HG03097 (cell line): ENCODE results near the gene NID2.

Source experiments
- ATAC-seq: cut with Tn5 transposase; IDR thresholded peaks from one replicate; pipeline ENCODE4 v1.9.1; 2021; ENCODE audit not compliant: unreplicated experiment, low FRiP score

The NID2 gene

DNA sequence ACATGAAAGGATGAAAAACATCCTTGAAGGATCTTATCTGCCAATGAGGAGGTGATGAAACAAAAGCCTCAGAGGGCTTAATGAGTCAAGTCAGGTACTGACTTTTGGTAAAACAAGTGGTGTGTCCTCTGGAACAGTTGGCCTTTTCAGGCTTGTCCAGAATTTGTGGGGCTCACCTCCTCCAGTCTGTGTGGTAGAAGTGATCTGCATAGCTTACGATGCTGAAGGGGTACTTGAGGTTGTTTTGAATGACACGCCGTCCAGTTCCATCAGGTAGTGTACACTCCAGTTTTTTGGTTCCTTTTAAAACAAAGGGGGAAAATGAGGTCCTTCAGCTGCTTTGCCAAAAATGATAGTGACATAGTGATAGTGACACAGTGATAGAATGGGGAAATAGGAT lies 62.5 kb downstream of the NID2 start:
- no peak for ATAC-seq

DNA sequence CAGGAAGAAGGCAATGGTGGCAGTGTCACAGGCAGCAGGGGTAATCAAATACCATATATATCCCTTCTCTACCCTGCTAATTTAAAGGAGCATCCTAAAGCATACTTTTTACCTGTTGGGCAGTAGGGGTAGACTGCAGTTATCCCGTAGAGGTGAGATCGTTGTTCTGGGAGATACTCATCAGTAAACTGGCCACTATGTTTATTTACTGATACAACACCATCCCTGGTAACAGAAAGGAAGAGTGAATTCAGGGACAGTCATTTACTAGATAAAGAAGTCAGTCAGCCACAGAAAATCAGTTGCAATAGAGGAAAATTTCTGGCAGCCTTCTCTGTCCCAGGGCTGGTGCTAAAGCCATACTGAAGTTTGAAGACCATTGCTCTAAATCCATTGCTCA lies 63.2 kb downstream of the NID2 start:
- ATAC-seq: no peak

DNA sequence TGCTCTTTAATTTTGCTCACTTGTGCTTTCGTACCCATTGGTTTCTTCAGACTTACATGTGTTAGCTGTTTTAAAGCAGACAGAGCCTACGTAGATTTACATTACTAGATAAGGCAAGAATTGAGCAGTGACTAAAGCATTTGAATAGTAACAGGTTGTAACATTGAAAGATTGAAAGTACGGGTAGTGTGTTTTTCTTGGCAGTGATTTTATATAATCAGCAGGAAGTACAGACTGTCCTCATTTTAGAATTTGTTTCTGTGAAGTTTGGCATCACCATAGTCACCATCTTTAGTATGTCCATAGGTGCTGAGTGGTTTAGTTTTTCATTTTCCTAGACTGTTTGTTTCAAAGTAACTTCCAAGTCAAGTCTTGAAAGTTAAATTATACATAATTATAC lies 65.5 kb downstream of the NID2 start:
- no peak for ATAC-seq

DNA sequence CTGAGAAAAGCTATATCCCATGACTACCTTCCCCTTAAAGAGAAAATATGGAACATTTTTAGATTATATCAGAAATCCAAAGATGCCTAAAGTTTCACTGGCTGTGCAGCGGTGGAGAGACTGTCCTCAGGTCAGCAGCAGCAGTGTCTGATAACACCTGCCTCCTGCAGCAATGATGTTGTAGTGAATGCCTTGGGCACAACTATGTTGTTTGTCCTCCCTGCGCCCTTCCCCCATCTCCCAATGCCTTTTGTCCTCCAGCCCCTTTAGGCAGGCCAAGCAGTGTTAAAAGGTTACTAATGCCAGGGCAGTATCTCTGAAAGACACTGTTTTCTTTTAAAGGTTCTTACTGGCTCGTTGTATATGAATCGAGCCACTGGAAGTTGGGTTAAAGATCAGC lies 66.3 kb downstream of the NID2 start:
- no peak for ATAC-seq

DNA sequence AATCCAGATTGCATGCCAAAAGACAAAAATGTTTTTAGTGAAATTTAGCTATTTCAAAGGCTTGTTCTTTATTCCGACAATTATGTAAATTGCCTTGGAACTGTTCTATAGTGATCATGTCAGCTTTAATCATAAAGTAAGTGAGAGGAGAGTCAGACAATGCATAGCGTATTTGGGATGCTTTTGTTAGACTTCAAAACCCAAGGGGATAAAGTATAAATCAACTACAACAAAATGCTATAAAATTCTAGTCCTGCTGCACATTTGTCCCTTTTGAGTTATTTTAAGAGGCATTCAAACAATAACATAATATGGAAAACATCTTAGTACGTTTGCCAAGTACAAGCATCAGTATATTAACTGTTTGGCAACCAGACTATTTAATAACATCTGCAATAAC lies 68.2 kb downstream of the NID2 start:
- no peak for ATAC-seq

DNA sequence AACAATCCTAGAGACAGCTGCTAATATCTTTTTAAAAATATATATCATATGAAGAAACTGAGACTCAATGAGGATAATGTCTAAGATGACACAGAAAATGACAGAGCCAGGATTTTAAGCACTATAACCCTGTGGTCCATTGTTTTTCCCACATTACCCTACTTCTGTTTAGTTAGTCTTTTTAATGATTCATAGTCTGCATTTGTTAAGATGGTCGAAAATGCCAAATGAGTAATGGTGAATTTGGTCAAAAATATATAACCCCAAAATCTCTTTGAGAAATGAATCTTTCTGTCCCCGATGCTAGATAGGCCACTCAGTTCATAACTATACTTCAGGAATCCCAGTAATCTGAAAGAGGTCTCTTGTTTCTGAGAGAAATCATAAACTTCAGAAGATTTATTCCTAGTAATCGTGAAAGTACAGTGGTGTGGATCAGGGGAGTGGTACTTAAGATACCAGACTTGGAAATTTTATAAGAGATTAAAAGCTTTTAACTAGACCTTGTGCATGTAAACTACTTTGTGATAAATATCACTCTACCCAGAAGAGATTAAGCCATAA lies 68.8 kb downstream of the NID2 start:
- no peak for ATAC-seq

DNA sequence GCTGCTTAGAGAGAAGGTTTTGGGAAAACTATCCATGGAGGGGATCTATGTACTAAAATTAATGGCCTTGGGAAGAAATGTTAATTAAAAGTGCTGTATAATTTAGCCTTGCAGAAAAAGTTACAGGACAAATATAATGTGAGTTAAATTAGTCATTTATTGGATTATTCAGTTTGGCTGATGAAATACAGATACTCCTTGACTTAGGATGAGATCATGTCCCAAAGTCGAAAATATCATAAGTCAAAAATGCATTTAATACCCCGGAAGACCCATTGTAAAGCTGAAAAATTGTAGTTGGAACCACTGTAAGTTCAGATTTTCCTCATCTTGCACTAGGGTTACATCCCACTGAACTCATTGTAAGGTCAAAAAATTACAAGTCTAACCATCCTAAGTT lies 69.8 kb downstream of the NID2 start:
- no peak for ATAC-seq

DNA sequence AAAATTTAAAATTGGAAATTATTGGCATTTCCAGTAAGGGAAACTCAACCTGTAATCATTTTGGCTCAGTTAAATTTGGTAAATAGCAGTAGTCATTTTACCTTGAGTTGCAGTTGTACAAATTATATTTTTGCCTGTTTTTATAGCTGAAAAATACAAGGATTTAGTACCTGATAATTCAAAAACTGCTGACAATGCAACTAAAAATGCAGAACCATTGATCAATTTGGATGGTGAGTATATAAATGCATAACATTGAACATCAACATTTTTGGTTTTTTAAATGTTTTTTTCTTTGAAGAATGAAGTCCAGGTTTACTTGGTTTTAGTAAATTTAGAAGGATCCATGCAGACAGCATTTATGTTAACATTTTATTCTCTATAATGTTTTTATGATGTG lies 70.5 kb downstream of the NID2 start:
- ATAC-seq: no peak

DNA sequence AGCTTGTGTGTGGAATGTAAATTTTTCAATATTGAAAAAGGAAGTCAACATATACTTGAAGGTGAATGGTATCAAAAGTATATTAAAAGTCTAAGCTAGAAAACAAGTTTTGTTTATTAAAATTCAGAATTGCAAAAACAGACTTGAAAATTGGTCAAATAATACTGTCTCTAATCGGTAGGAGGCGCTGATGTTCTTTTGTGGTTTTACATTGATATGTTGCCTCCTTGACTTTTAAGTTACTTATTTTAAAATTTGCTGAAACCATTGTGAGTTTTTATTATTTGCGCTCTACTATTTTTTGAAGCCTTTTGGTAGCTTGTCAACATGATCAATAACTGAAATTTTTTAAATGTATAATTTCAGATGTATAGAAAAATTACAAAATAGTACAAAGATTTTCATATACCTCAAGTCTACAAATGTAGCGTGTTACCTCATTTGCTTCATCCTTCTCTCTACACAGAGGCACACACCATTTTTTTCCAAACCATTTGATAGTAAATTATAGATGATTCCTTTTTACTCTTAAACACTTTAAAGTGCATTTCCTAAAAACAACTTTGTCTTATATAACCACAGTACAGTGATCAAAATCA lies 72.6 kb downstream of the NID2 start:
- no peak for ATAC-seq

DNA sequence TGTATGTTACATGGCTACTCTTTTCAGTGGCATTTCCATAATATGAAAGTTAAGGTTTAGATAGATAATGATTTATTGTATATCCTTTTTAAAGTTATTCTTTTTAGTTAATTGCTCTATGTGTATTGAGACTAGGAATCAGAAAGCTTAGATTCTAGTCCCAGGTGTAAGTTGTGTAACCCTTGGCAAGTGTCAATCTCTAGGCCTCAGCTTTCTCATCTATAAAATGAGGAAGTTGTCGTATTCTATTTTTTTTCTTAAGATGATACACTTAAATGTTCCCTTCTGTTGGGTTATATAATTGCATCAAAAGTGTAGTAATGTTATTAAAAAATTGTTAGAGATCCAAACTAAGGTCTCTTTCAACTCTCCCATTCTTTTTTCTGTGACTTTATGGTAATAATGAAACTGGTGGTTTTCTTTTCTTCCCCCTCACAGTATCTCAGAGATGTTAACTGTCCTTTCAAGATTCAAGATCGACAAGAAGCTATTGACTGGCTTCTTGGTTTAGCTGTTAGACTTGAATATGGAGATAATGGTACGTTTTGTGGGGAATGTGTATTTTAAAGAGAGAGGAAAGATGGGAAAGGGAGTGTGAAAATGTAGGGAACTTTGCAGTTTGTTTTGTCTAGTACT lies 75.5 kb downstream of the NID2 start:
- no peak for ATAC-seq

DNA sequence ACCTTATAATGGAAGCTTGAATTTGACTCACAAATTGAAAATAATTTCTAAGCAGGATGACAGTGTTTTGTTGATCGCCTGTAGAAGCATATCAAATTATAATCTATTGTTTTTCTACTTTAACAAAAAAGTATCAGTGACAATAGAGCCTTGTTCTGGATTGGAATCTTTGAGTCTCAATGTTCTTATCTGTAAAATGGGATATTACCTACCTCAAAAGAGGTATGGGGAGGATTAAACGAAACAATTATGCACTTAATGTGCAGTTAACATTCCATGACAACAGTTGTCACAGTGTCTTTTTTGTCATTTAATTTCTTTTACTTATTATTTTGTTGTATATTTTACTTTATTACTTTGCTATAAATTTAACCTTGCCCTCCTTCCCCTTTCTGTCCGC lies 78.4 kb downstream of the NID2 start:
- no peak for ATAC-seq

DNA sequence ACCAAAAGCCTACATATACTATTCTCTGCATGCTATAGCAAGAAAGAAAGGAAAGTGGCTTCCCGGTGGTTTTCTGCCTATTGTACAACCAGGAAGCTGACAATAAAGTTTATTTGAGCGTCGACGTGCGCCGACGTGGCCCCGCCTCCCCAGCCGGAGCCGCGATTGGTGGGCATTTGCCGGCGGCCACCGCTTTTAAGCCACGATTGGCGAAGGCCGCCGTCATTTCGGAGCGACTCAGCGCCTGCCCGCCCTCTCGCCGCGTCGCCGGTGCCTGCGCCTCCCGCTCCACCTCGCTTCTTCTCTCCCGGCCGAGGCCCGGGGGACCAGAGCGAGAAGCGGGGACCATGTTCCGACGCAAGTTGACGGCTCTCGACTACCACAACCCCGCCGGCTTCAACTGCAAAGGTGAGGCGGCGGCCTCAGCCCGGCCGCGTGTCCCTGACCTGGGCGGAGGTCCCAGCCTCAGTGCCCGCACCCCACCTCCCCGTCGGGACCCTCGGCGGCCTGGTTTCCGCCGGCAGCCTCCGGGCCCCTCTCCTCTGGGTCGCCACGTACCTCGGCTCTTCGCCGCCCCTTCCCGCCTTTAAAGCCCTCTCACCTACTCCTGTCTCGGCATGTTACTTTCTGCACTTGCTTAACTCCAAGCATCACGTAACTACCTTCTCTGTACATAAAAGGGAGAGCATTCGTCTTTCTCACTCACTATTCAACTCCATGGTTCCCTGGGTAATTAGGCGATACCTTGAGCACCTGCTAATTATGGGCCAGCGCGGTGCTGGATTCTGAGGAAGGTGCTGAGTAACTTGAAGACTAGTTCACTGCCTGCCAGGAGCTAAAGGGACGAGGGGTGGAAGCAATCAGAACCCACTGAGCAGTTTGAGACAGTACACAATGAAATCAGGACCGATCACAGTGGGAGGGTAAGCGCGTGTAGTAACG lies 79.3 kb downstream of the NID2 start, which contains the start of gene RTRAF:
Gene RTRAF (plus strand): TSS at position 254 of the 942 bp plus-strand sequence. CDS start 94 bp downstream, at position 348.
- ATAC-seq: peak; percentile 91

DNA sequence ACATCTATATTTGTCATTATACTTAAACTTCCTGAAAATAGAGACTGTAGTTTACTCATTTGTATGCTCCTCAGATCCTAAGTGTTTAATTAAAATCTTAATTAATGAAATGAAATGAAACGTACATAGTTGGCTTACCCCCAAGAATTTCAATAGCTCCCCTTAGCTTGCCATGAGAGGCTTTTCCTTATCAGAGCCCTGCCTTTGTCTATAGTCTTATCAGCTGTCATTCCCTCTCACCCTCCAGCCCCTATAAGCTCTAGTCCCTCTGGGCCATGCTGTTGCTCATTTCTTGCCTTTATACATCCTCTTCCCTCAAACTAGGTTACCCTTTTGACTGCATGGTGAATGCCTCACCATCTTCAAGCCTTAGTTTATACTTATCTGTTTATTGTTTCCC lies 80.6 kb downstream of the NID2 start:
- no peak for ATAC-seq

DNA sequence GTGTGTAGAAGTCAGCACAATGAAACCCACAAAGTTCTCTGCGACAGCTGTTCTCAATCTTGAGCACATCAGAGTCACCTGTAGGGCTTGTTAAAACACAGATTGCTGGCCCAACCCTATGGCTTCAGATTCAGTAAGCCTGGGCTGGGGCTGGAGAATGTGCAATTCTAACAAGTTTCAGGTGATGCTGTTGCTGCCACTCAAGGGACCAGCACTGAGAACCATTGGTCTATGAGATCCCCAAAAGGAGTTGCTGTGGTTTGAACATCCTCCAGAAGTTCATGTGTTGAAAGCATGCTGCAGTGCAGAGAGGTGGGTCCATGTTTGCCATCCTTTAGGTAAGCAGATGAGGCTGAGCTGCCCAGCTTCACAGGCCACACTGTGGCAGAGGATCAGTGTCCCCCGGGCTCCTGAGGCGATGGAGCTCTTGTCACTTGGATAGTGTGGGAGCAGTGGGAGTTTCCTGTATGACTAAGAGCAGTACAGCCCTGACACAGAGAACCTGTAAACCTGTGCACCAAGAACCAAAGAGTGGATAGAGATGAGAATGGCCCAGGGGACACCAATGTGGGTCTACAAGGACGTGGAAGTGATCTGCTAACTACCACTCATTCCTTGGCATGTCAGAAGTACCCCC lies 87.5 kb downstream of the NID2 start:
- ATAC-seq: peak; percentile 49

DNA sequence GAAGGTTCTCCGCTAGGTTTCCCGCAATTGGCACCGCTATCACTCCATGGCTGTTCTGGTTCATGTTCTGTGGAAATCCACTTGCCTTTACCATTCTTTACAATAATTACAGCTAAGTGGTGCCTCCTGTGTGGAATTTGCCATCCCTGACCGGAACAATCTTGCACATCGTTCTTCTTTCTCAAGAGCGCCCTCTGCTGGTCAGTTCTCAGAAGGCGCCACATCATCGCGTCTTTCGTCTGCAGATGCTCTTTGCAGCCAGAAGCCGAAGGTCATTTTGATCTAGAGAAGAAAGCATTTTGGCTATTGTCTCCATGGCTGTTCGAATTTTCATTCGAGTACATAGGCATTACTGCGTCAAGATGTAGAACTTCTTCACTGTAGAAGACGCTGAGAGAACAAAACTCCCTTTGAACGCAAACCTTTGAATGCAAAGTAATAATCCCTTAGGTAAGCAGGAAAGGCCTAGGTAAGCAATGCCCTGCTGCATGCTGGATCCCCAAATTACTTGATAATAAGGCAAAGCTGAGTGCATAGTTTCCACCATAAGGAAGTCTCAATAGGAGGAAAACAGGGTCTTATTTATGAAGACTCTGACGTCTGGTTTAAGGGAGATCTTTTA lies 89.7 kb downstream of the NID2 start:
- ATAC-seq: no peak

DNA sequence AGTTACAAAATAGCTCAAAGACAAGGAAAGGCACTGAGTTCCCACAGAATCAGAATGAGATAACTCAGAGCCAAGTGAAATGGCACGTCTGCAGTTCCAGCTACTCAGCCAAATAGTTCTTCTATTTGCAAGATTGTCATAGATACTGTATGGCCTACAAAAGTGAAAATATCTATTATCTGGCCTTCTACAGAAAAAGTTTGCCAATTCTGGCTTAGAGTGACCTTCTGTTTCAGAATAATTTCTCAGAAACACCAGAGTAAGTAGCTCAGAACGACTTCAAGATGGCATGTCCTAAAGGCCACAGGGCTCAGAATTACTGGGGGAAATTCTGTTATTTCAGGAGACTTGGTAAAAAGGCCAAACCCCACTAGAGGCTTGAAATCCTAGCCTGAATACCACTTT lies 90.2 kb downstream of the NID2 start:
- ATAC-seq: no peak

DNA sequence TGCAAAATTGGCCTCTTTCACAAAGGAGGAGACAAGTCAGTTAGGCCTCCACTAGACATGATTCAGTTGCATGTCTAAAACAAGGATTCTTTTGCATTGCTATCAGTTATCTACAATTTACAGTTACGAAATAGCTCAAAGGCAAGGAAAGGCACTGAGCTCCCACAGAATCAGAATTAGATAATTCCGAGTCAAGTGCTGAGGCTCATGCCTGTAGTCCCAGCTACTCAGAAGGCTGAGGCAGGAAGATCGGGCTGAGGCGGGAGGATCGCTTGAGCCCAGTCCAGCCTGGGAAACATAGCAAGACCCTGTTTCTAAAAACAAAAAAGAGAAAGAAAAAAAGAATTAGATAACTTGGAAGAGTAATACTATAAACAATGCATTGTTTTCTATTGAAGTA lies 91.8 kb downstream of the NID2 start:
- no peak for ATAC-seq

DNA sequence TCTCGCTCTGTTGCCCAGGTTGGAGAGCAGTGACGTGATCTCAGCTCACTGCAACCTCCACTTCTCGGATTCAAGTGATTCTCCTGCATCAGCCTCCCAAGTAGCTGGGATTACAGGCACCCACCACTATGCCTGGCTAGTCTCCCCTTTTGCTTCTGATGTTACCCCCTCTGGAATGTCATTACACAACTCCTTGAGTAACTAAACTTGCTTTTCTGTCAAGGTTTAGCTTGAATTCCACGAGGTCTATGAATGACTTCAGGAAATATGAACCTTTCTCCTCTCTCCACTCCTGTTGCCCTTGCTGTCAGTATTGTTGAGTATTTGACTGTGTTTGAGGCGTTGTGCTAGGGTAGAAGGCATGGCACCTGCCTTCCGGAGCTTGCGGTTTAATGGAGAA lies 96.3 kb downstream of the NID2 start:
- no peak for ATAC-seq

DNA sequence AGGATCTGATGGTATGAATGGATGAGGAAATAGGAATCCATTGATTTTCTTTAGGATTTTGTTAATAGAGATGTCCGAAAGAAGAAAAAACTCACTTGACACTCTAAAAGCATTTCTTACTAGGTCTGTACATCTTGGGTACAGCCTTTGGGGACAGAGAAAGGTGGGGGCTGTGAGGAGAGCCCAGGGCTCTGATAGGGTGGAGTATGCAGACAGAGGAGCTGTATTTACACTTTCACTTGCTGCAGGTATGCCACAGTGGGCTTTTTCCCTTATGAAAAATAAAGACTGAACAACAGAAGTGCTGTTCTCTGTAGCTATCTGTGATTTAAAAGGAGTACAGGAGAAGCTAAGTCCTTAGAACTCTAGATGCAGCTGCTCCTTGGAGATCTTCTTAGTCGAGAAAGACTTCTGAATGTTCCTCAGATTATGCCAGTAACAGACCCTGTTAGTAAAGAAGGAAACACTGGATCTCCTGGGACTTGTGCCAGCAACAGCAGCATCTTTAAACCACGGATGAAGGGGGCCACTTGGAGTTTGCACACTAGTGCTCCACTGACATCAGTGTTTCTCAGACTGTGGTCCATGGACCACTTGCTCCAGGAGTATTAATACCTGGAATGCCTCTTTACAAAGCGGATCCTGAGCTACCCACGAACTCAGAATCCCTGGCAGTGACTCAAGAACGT lies 98.9 kb downstream of the NID2 start:
- ATAC-seq: no peak

DNA sequence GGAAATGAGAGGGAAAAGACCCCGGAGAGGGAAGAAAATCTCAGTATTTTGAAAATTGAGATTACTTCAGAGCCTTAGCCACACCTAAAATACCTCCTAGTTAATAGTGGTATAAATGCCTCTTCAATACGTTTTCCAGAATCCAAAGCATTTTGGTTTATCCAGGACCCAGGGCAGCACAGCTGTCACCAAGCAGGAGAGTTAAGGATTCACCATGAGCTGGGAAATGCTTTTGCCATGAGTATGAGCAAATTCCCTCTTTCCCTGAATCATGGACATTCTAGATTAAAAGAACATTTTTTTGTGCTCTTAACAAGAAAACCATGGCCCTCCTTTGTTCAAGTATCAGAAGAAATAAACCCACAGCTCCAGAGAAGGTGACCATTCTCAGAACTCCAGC lies 101.3 kb downstream of the NID2 start:
- no peak for ATAC-seq
